Rectal smooth muscle tissue (tissue), 1 donor: ENCODE results near the gene VCP.
A peak's percentile ranks its signal among the peaks of the same experiment; 100 is the strongest.

ENCODE experiments used
- H3K27ac ChIP-seq: one replicate; pipeline ENCODE4 v1.7.0; 2013; ENCODE audit warnings: low read depth, low read length, inconsistent platforms
- H3K27me3 ChIP-seq: one replicate; pipeline ENCODE4 v1.7.0; 2013; ENCODE audit warnings: low read length; ENCODE audit not compliant: control insufficient read depth, insufficient read depth
- H3K36me3 ChIP-seq: one replicate; pipeline ENCODE4 v1.7.0; 2013; ENCODE audit warnings: low read length; ENCODE audit not compliant: control insufficient read depth, insufficient read depth
- H3K4me1 ChIP-seq: one replicate; pipeline ENCODE4 v1.7.0; 2013; ENCODE audit warnings: low read length; ENCODE audit not compliant: control insufficient read depth, insufficient read depth
- H3K4me3 ChIP-seq: one replicate; pipeline ENCODE4 v1.7.0; 2013; ENCODE audit warnings: low read length
- H3K9ac ChIP-seq: one replicate; pipeline ENCODE4 v1.7.0; 2013; ENCODE audit warnings: low read length

The VCP gene

GRCh38 chr9:35091536-35091935 is 19.1 kb upstream of the VCP start:
- Histone ChIP-seq H3K9ac (no peak overlapping the region), H3K27ac (no peak overlapping the region), H3K36me3 (peaks cover 36% of the 10 kb centered on the region), H3K4me1 (no peaks in the 10 kb centered on the region), H3K27me3 (no peaks in the 10 kb centered on the region), H3K4me3 (no peak overlapping the region)

- no peaks in the 10 kb centered on the region for H3K4me1 ChIP-seq
- H3K36me3 ChIP-seq: peaks cover 36% of the 10 kb centered on the region
- no peak overlapping the region for H3K9ac ChIP-seq
- no peak overlapping the region for H3K4me3 ChIP-seq
- H3K27ac ChIP-seq: no peak overlapping the region
- no peaks in the 10 kb centered on the region for H3K27me3 ChIP-seq
Measured at GRCh38 chr9:35089434-35089833, 17.0 kb upstream of the VCP start.

- Histone ChIP-seq H3K27me3 (no peaks in the 10 kb centered on the region), H3K4me3 (no peak overlapping the region), H3K36me3 (peaks cover 21% of the 10 kb centered on the region), H3K27ac (no peak overlapping the region), H3K9ac (no peak overlapping the region), H3K4me1 (no peaks in the 10 kb centered on the region)
Measured at GRCh38 chr9:35085078-35085477, 12.7 kb upstream of the VCP start.

- no peaks in the 10 kb centered on the region for H3K27me3 ChIP-seq
Measured at GRCh38 chr9:35079426-35080341, 7.3 kb upstream of the VCP start, which contains the start of gene FANCG. TSS of gene FANCG (minus strand) at chr9:35079942. CDS start at chr9:35079524, 418 bp downstream.

GRCh38 chr9:35079041-35079425 is 6.6 kb upstream of the VCP start:
- Histone ChIP-seq H3K27ac (peak overlapping the region; percentile 59), H3K27me3 (no peaks in the 10 kb centered on the region), H3K4me3 (peak overlapping the region; percentile 90), H3K36me3 (peaks cover 2% of the 10 kb centered on the region), H3K4me1 (peaks cover 7% of the 10 kb centered on the region), H3K9ac (peak overlapping the region; percentile 12)

More at GRCh38 chr9:35079426-35080341, 7.3 kb upstream of the VCP start, which contains the start of gene FANCG:
- Histone ChIP-seq H3K27ac (peak within 1 kb of the TSS; percentile 59), H3K9ac (peak within 1 kb of the TSS; percentile 16), H3K4me3 (peak within 1 kb of the TSS; percentile 90), H3K36me3 (peaks cover 2% of the 10 kb centered on the region), H3K4me1 (peaks cover 7% of the 10 kb centered on the region)

GRCh38 chr9:35078066-35078465 is 5.6 kb upstream of the VCP start:
- no peaks in the 10 kb centered on the region for H3K27me3 ChIP-seq
- no peak overlapping the region for H3K9ac ChIP-seq
- H3K4me1 ChIP-seq: peaks cover 7% of the 10 kb centered on the region
- peaks cover 2% of the 10 kb centered on the region for H3K36me3 ChIP-seq
- H3K4me3 ChIP-seq: no peak overlapping the region
- H3K27ac ChIP-seq: no peak overlapping the region

GRCh38 chr9:35076848-35077247 is 4.4 kb upstream of the VCP start:
- peaks cover 2% of the 10 kb centered on the region for H3K36me3 ChIP-seq
- no peak overlapping the region for H3K9ac ChIP-seq
- no peak overlapping the region for H3K27ac ChIP-seq
- H3K4me3 ChIP-seq: no peak overlapping the region
- H3K27me3 ChIP-seq: no peaks in the 10 kb centered on the region
- H3K4me1 ChIP-seq: peaks cover 7% of the 10 kb centered on the region

- H3K4me1 ChIP-seq: peaks cover 15% of the 10 kb centered on the region
Measured at GRCh38 chr9:35075358-35075757, 2.9 kb upstream of the VCP start.

GRCh38 chr9:35074791-35075190 is 2.4 kb upstream of the VCP start:
- Histone ChIP-seq H3K4me3 (no peak overlapping the region), H3K36me3 (peaks cover 2% of the 10 kb centered on the region), H3K27ac (no peak overlapping the region), H3K4me1 (peaks cover 18% of the 10 kb centered on the region), H3K9ac (no peak overlapping the region), H3K27me3 (no peaks in the 10 kb centered on the region)

More at GRCh38 chr9:35075358-35075757, 2.9 kb upstream of the VCP start:
- no peak overlapping the region for H3K27ac ChIP-seq
- no peak overlapping the region for H3K4me3 ChIP-seq
- no peaks in the 10 kb centered on the region for H3K27me3 ChIP-seq
- peaks cover 2% of the 10 kb centered on the region for H3K36me3 ChIP-seq
- no peak overlapping the region for H3K9ac ChIP-seq

GRCh38 chr9:35074141-35074540 is 1.7 kb upstream of the VCP start:
- Histone ChIP-seq H3K4me3 (no peak overlapping the region), H3K9ac (no peak overlapping the region), H3K27ac (no peak overlapping the region), H3K4me1 (peaks cover 18% of the 10 kb centered on the region), H3K36me3 (peaks cover 2% of the 10 kb centered on the region), H3K27me3 (no peaks in the 10 kb centered on the region)

- H3K27ac ChIP-seq: peak overlapping the region; percentile 71
- H3K4me1 ChIP-seq: peaks cover 16% of the 10 kb centered on the region
- H3K9ac ChIP-seq: no peak overlapping the region
- H3K36me3 ChIP-seq: peaks cover 2% of the 10 kb centered on the region
- H3K4me3 ChIP-seq: no peak overlapping the region
- no peaks in the 10 kb centered on the region for H3K27me3 ChIP-seq
Measured at GRCh38 chr9:35073279-35073612, 821 bp upstream of the VCP start.

- peak overlapping the region; percentile 90 for H3K4me3 ChIP-seq
- H3K27ac ChIP-seq: peak overlapping the region; percentile 98
- H3K36me3 ChIP-seq: peaks cover 12% of the 10 kb centered on the region
- peaks cover 16% of the 10 kb centered on the region for H3K4me1 ChIP-seq
- H3K9ac ChIP-seq: peak overlapping the region; percentile 91
- no peaks in the 10 kb centered on the region for H3K27me3 ChIP-seq
Measured at GRCh38 chr9:35071814-35072460, 488 bp downstream of the VCP start.
